Measurements from ENCODE around the gene PTS. TPM values are rescaled to one million over a fixed set of nuclear protein-coding genes. Genes with fewer than 3 reads are reported as not detected.

The PTS gene
- total RNA-seq, 1 experiment from 2014 or later = 48.6 TPM

GRCh38 chr11:112177589-112177988, 48.6 kb upstream of the PTS start:
- no peaks in the 10 kb centered on the region for H4K20me1 ChIP-seq (ENCODE audit: control insufficient read depth, insufficient read depth, insufficient read length)
- H2BK12ac ChIP-seq (ENCODE audit: insufficient read length, low read depth, low read length) = no peak overlapping the region
- no peak overlapping the region for H4K5ac ChIP-seq (ENCODE audit: insufficient read length, low read depth, low read length)
- DNase-seq = no peak
- H3T11ph ChIP-seq (ENCODE audit: low read length) = no peak overlapping the region
- H3K9me3 ChIP-seq (ENCODE audit: control insufficient read depth, low read depth, low read length) = no peaks in the 10 kb centered on the region
- 0 out of 4 replicates have a peak, but pooled peaks cover 0 to 2% of the 10 kb centered on the region in 2 experiments for H3K4me1 Mint-ChIP-seq
- no peak overlapping the region for H2AFZ ChIP-seq (ENCODE audit: low read length)
- H3K27me3 ChIP-seq (ENCODE audit: insufficient read depth, low read length) = no peaks in the 10 kb centered on the region
- H2BK5ac ChIP-seq (ENCODE audit: insufficient read length, low read length) = no peak overlapping the region
- no peak overlapping the region for H3K27ac Mint-ChIP-seq
- no peak overlapping the region for H3K23ac ChIP-seq (ENCODE audit: insufficient read length, low read depth, low read length)
- no peaks in the 10 kb centered on the region for H3K4me1 ChIP-seq (ENCODE audit: insufficient read depth, low read length)
- H2BK120ac ChIP-seq (ENCODE audit: low read depth, low read length, poor library complexity, severe bottlenecking) = no peak overlapping the region
- no peak overlapping the region for H4K91ac ChIP-seq (ENCODE audit: insufficient read length, low read depth, low read length)
- no peak overlapping the region for H3K14ac ChIP-seq (ENCODE audit: insufficient read depth, low read length)
- no peak overlapping the region for H3K4ac ChIP-seq (ENCODE audit: low read depth, low read length)
- H3K23me2 ChIP-seq (ENCODE audit: insufficient read length, low read depth, low read length, poor library complexity, severe bottlenecking) = no peaks in the 10 kb centered on the region
- no peak overlapping the region for H3K56ac ChIP-seq (ENCODE audit: insufficient read length, low read depth, low read length)
- H2AK5ac ChIP-seq (ENCODE audit: insufficient read length, low read length) = no peak overlapping the region
- H3K9ac ChIP-seq (ENCODE audit: extremely low read depth, insufficient read length, low read length) = no peak overlapping the region
- peaks cover 4 to 7% of the 10 kb centered on the region in 2 experiments; a peak in 4 of 5 replicates for H3K9me3 Mint-ChIP-seq
- no peak overlapping the region for H3K4me3 Mint-ChIP-seq
- no peak for TF ChIP-seq CTCF (conservative IDR thresholded peaks at IDR 0.05)
- no peak overlapping the region for H3K18ac ChIP-seq (ENCODE audit: insufficient read length, low read depth, low read length)
- H2BK20ac ChIP-seq (ENCODE audit: low read depth, low read length, poor library complexity, severe bottlenecking) = no peak overlapping the region
- no peak overlapping the region for H3K4me2 ChIP-seq (ENCODE audit: insufficient read depth, insufficient read length, low read length)
- H3K27me3 Mint-ChIP-seq (ENCODE audit: low read depth) = peaks cover 13% of the 10 kb centered on the region
- H3K79me1 ChIP-seq (ENCODE audit: insufficient read depth, low read depth, low read length, poor library complexity, severe bottlenecking) = no peaks in the 10 kb centered on the region
- no peak overlapping the region for H2BK15ac ChIP-seq (ENCODE audit: low read depth, low read length)
- H3K27ac ChIP-seq (ENCODE audit: insufficient read length, low read depth, low read length) = no peak overlapping the region
- no peaks in the 10 kb centered on the region for H3K36me3 Mint-ChIP-seq (ENCODE audit: insufficient read depth in 1 of 3, low read depth in 3 of 3)
- WGBS (ENCODE audit: extremely low coverage, insufficient read length, low lambda C conversion rate) = no CpG with 5 or more reads among the region's 4 CpGs
- no peaks in the 10 kb centered on the region for H3K79me2 ChIP-seq (ENCODE audit: insufficient read depth, low read length)
- H4K8ac ChIP-seq (replicated peaks; ENCODE audit: insufficient read length, low read depth, low read length) = no peak overlapping the region

Measured in H9 (cell line).